T-cell (primary cell): ENCODE measurements around the gene XPNPEP2. TPM values are rescaled to one million over a fixed set of nuclear protein-coding genes. Genes with fewer than 3 reads are reported as not detected.

Experiments used
- ATAC-seq, 4 experiments: fragments of 200-7000 bp in 3 of 4; fragments of 150-1000 bp in 1 of 4; cut with Tn5 transposase; replicated peaks in 1 of 4; 1 replicate in 3 of 4; 2 replicates in 1 of 4; pipeline ENCODE4 v1.10.0; 2021; ENCODE audit warnings: moderate library complexity in 3 of 4, mild to moderate bottlenecking in 2 of 4, moderate number of reproducible peaks in 1 of 4
- CTCF ChIA-PET, 2 donors: fragments of 300-600 bp; sonication (Branson Sonifier 250); formaldehyde crosslinking; loops; one replicate each; lab custom pipeline; 2022; ENCODE audit warnings: antibody characterized with exemption in 2 of 2; lab: Charles Lee
- POLR2A ChIA-PET, 2 donors: fragments of 300-600 bp; sonication (Branson Sonifier 250); formaldehyde crosslinking; loops; one replicate each; lab custom pipeline; 2022; ENCODE audit warnings: antibody characterized with exemption in 2 of 2; lab: Charles Lee
- DNase-seq, 35 experiments: peaks; one replicate each; pipeline versions ENCODE4 v3.0.0 to v3.0.0-alpha.2; 2013 to 2023
- H3K27ac ChIP-seq: one replicate; pipeline ENCODE4 v1.5.1; 2013; ENCODE audit warnings: low read length
- H3K27me3 ChIP-seq, 2 experiments: replicated peaks in 1 of 2; 1 replicate in 1 of 2; 2 replicates in 1 of 2; pipeline versions ENCODE4 v1.6.1 to v1.7.0; 2013; ENCODE audit warnings: low read length in 1 of 2, mixed read lengths in 1 of 2; ENCODE audit not compliant: control insufficient read depth in 2 of 2, insufficient read depth in 2 of 2; ENCODE audit errors: extremely low read depth in 1 of 2
- H3K36me3 ChIP-seq, 2 donors: 1 replicate in 1 of 2; 2 replicates in 1 of 2; pipeline versions ENCODE4 v1.6.1 to v1.7.0; 2013; ENCODE audit warnings: low read length in 1 of 2; ENCODE audit not compliant: control insufficient read depth in 2 of 2, insufficient read depth in 1 of 2; ENCODE audit errors: extremely low read depth in 1 of 2
- H3K4me1 ChIP-seq, 2 experiments: 1 replicate in 1 of 2; 2 replicates in 1 of 2; pipeline versions ENCODE4 v1.6.1 to v1.7.0; 2013; ENCODE audit warnings: low read length in 2 of 2, mixed read lengths in 1 of 2; ENCODE audit not compliant: insufficient read depth in 2 of 2, control insufficient read depth in 1 of 2; ENCODE audit errors: extremely low read depth in 1 of 2
- H3K4me3 ChIP-seq, 2 donors: 1 replicate in 1 of 2; 2 replicates in 1 of 2; pipeline versions ENCODE4 v1.5.1 to v1.7.0; 2013; ENCODE audit warnings: mild to moderate bottlenecking in 2 of 2, low read length in 1 of 2, moderate library complexity in 1 of 2; ENCODE audit not compliant: control insufficient read depth in 1 of 2; ENCODE audit errors: extremely low read depth in 1 of 2
- H3K9me3 ChIP-seq: 2 replicates; pipeline ENCODE4 v1.7.0; 2013
- H3K27ac Mint-ChIP-seq, 2 donors: one replicate each; pipeline ENCODE4 v1.8.0; 2020 to 2021; ENCODE audit warnings: mild to moderate bottlenecking in 2 of 2, mixed read lengths in 2 of 2
- H3K27me3 Mint-ChIP-seq, 2 donors: one replicate each; pipeline ENCODE4 v1.8.0; 2021 to 2022; ENCODE audit warnings: mixed read lengths in 2 of 2
- H3K36me3 Mint-ChIP-seq: one replicate; pipeline ENCODE4 v1.8.0; 2021; ENCODE audit warnings: mixed read lengths
- H3K4me1 Mint-ChIP-seq, 3 donors: one replicate each; pipeline ENCODE4 v1.8.0; 2020 to 2022; ENCODE audit warnings: mixed read lengths in 3 of 3, mild to moderate bottlenecking in 1 of 3
- H3K4me3 Mint-ChIP-seq, 3 donors: one replicate each; pipeline ENCODE4 v1.8.0; 2020 to 2022; ENCODE audit warnings: mild to moderate bottlenecking in 3 of 3, mixed read lengths in 3 of 3, moderate library complexity in 3 of 3
- H3K9me3 Mint-ChIP-seq, 3 donors: one replicate each; pipeline ENCODE4 v1.8.0; 2020 to 2022; ENCODE audit warnings: mixed read lengths in 3 of 3
- WGBS: methylation state at CpG from one replicate; pipeline ENCODE4 v1.1.5; 2013; ENCODE audit warnings: missing lambda C conversion rate; ENCODE audit not compliant: insufficient coverage; 5-methylcytosine and 5-hydroxymethylcytosine counted together
- total RNA-seq, 35 experiments: library from RNA in 6 of 35; stranded (reverse) in 6 of 35; fragments of 120-200 nt in 1 of 35; gene quantifications; one replicate each; pipeline versions ENCODE4 v1.2.1 to v1.2.4 and lab custom pipeline; 2013 to 2026

The XPNPEP2 gene
- total RNA-seq, 5 donors from 2014 or later (not counting 1 experiment from before 2014, with no cell fraction given): 0.20 to 0.84 (median 0.37) TPM; not detected in 1

- peak overlapping the region; percentile 46 to 98 (median 68) for H3K4me3 Mint-ChIP-seq
- ChIA-PET POLR2A (no interaction called here), CTCF (no interaction called here)
- no peak for DNase-seq
- peak overlapping the region; percentile 49 for H3K27ac ChIP-seq
- no peaks in the 10 kb centered on the region for H3K9me3 ChIP-seq
- H3K27ac Mint-ChIP-seq: peak overlapping the region; percentile 86 to 92
- H3K27me3 ChIP-seq: no peaks in the 10 kb centered on the region
- H3K4me1 ChIP-seq: peaks cover 10 to 79% of the 10 kb centered on the region in 2 experiments
- H3K4me1 Mint-ChIP-seq: peaks cover 62 to 69% (median 62%) of the 10 kb centered on the region in 3 donors
- peaks cover 34% of the 10 kb centered on the region for H3K36me3 Mint-ChIP-seq
- ATAC-seq: no peak
- H3K36me3 ChIP-seq: peaks cover 0 to 78% of the 10 kb centered on the region in 2 donors
- no peaks in the 10 kb centered on the region for H3K27me3 Mint-ChIP-seq
- 0% methylated on average over 1 of the region's 3 CpGs for WGBS
- peak overlapping the region; percentile 19 to 26 for H3K4me3 ChIP-seq
- H3K9me3 Mint-ChIP-seq: no peaks in the 10 kb centered on the region
Observed at GRCh38 chrX:129786210-129786651, 47.5 kb downstream of the XPNPEP2 start.

- ATAC-seq: no peak
- Histone ChIP-seq H3K36me3 (peaks cover 0 to 80% of the 10 kb centered on the region in 2 donors), H3K27me3 (no peaks in the 10 kb centered on the region), H3K4me3 (no peak overlapping the region), H3K27ac (peak overlapping the region; percentile 55), H3K9me3 (no peaks in the 10 kb centered on the region), H3K4me1 (peaks cover 8 to 75% of the 10 kb centered on the region in 2 experiments)
- no peak for DNase-seq
- peak overlapping the region; percentile 87 to 88 for H3K27ac Mint-ChIP-seq
- CTCF ChIA-PET: interaction anchor here (0.5 to 1.6 kb wide), 3 partner anchors 12 to 132 kb away, joined by 3 to 4 read pairs (median 3); no protein-coding TSS in a partner anchor
- POLR2A ChIA-PET: interaction anchor here in 1 of 2 donors (0.7 kb wide), 1 partner anchor 140 kb away, joined by 5 read pairs; no protein-coding TSS in a partner anchor
- peak overlapping the region; percentile 24 to 98 (median 28) for H3K4me3 Mint-ChIP-seq
- no peaks in the 10 kb centered on the region for H3K27me3 Mint-ChIP-seq
- H3K36me3 Mint-ChIP-seq: peaks cover 34% of the 10 kb centered on the region
- peaks cover 49 to 59% (median 54%) of the 10 kb centered on the region in 3 donors for H3K4me1 Mint-ChIP-seq
- WGBS: no CpG with 5 or more reads among the region's 11 CpGs
- no peaks in the 10 kb centered on the region for H3K9me3 Mint-ChIP-seq
Observed at GRCh38 chrX:129787336-129788055, 48.7 kb downstream of the XPNPEP2 start.

- no peak overlapping the region for H3K4me3 Mint-ChIP-seq
- peaks cover 41 to 50% (median 43%) of the 10 kb centered on the region in 3 donors for H3K4me1 Mint-ChIP-seq
- Histone ChIP-seq H3K4me3 (no peak overlapping the region), H3K27me3 (no peaks in the 10 kb centered on the region), H3K4me1 (peaks cover 8 to 75% of the 10 kb centered on the region in 2 experiments), H3K36me3 (peaks cover 0 to 80% of the 10 kb centered on the region in 2 donors), H3K27ac (no peak overlapping the region), H3K9me3 (no peaks in the 10 kb centered on the region)
- DNase-seq (no peak), ATAC-seq (no peak)
- peaks cover 27% of the 10 kb centered on the region for H3K36me3 Mint-ChIP-seq
- no CpG with 5 or more reads among the region's 6 CpGs for WGBS
- CTCF ChIA-PET: no interaction called here
- POLR2A ChIA-PET: no interaction called here
- H3K27me3 Mint-ChIP-seq: no peaks in the 10 kb centered on the region
- H3K27ac Mint-ChIP-seq: peak overlapping the region; percentile 55 to 77
- H3K9me3 Mint-ChIP-seq: no peaks in the 10 kb centered on the region
Observed at GRCh38 chrX:129788527-129788926, 49.7 kb downstream of the XPNPEP2 start.

- Mint-ChIP-seq H3K4me1 (peaks cover 31 to 39% (median 37%) of the 10 kb centered on the region in 3 donors), H3K27ac (peak overlapping the region; percentile 37 to 43), H3K27me3 (no peaks in the 10 kb centered on the region), H3K36me3 (peaks cover 19% of the 10 kb centered on the region), H3K9me3 (no peaks in the 10 kb centered on the region), H3K4me3 (no peak overlapping the region)
- POLR2A ChIA-PET: interaction anchor here in 1 of 2 donors (0.6 kb wide), 1 partner anchor 29 kb away, joined by 8 read pairs; no protein-coding TSS in a partner anchor
- DNase-seq (no peak), ATAC-seq (no peak)
- H3K27me3 ChIP-seq: no peaks in the 10 kb centered on the region
- no peak overlapping the region for H3K4me3 ChIP-seq
- H3K36me3 ChIP-seq: peaks cover 0 to 83% of the 10 kb centered on the region in 2 donors
- CTCF ChIA-PET: no interaction called here
- no CpG with 5 or more reads among the region's 3 CpGs for WGBS
- no peak overlapping the region for H3K27ac ChIP-seq
- no peaks in the 10 kb centered on the region for H3K9me3 ChIP-seq
- peaks cover 2 to 67% of the 10 kb centered on the region in 2 experiments for H3K4me1 ChIP-seq
Observed at GRCh38 chrX:129790146-129790545, 51.4 kb downstream of the XPNPEP2 start.

- no peak overlapping the region for H3K27ac ChIP-seq
- DNase-seq: no peak
- H3K27me3 ChIP-seq: no peaks in the 10 kb centered on the region
- Mint-ChIP-seq H3K36me3 (peaks cover 19% of the 10 kb centered on the region), H3K4me1 (peaks cover 24 to 32% (median 30%) of the 10 kb centered on the region in 3 donors), H3K4me3 (no peak overlapping the region), H3K9me3 (no peaks in the 10 kb centered on the region), H3K27ac (no peak overlapping the region), H3K27me3 (no peaks in the 10 kb centered on the region)
- 95% methylated on average over 4 of the region's 9 CpGs for WGBS
- no peaks in the 10 kb centered on the region for H3K9me3 ChIP-seq
- ChIA-PET POLR2A (interaction anchor here in 1 of 2 donors (0.6 kb wide), 1 partner anchor 28 kb away, joined by 8 read pairs; no protein-coding TSS in a partner anchor), CTCF (no interaction called here)
- peaks cover 0 to 87% of the 10 kb centered on the region in 2 donors for H3K36me3 ChIP-seq
- H3K4me1 ChIP-seq: peaks cover 2 to 62% of the 10 kb centered on the region in 2 experiments
- ATAC-seq: no peak
- H3K4me3 ChIP-seq: no peak overlapping the region
Observed at GRCh38 chrX:129790808-129791207, 52.0 kb downstream of the XPNPEP2 start.

GRCh38 chrX:129791336-129791735 lies 52.6 kb downstream of the XPNPEP2 start:
- DNase-seq (no peak), ATAC-seq (no peak)
- ChIA-PET CTCF (no interaction called here), POLR2A (no interaction called here)
- H3K4me3 Mint-ChIP-seq: no peak overlapping the region
- 80% methylated on average over 2 of the region's 8 CpGs for WGBS
- Histone ChIP-seq H3K9me3 (no peaks in the 10 kb centered on the region), H3K4me3 (no peak overlapping the region), H3K4me1 (peaks cover 0 to 56% of the 10 kb centered on the region in 2 experiments), H3K27me3 (no peaks in the 10 kb centered on the region), H3K36me3 (peaks cover 0 to 86% of the 10 kb centered on the region in 2 donors), H3K27ac (no peak overlapping the region)
- no peaks in the 10 kb centered on the region for H3K27me3 Mint-ChIP-seq
- H3K27ac Mint-ChIP-seq: no peak overlapping the region
- no peaks in the 10 kb centered on the region for H3K9me3 Mint-ChIP-seq
- H3K36me3 Mint-ChIP-seq: peaks cover 18% of the 10 kb centered on the region
- peaks cover 19 to 27% (median 25%) of the 10 kb centered on the region in 3 donors for H3K4me1 Mint-ChIP-seq
